ENCODE results near the gene PRMT1.

The PRMT1 gene

GRCh38 chr19:49687150-49687549 lies 10.1 kb downstream of the PRMT1 start:
- H3K36me3 ChIP-seq (ENCODE audit: insufficient read depth, low read depth, low read length), result peaks cover 60% of the 10 kb centered on the region
- H3K9ac ChIP-seq (ENCODE audit: low read depth, low read length), result no peak overlapping the region
- H3K9me3 ChIP-seq (ENCODE audit: insufficient read depth, low read depth, low read length), result no peaks in the 10 kb centered on the region
- H3K4me3 ChIP-seq (ENCODE audit: low read length), result no peak overlapping the region
- H3K27ac ChIP-seq (ENCODE audit: low read length), result no peak overlapping the region
- peaks cover 2% of the 10 kb centered on the region; the same call in 1 of the 2 replicates for H3K4me1 ChIP-seq (ENCODE audit: insufficient read depth, low read length)
- no peaks in the 10 kb centered on the region for H3K27me3 ChIP-seq (ENCODE audit: insufficient read depth, low read length)

- H3K36me3 ChIP-seq (ENCODE audit: insufficient read depth, low read depth, low read length), result peaks cover 54% of the 10 kb centered on the region
Observed at GRCh38 chr19:49687566-49688316, 10.7 kb downstream of the PRMT1 start.

GRCh38 chr19:49688531-49689132 lies 11.6 kb downstream of the PRMT1 start:
- Histone ChIP-seq H3K9me3 (ENCODE audit: insufficient read depth, low read depth, low read length) (no peaks in the 10 kb centered on the region), H3K27me3 (ENCODE audit: insufficient read depth, low read length) (no peaks in the 10 kb centered on the region), H3K4me3 (ENCODE audit: low read length) (no peak overlapping the region), H3K36me3 (ENCODE audit: insufficient read depth, low read depth, low read length) (peaks cover 52% of the 10 kb centered on the region), H3K9ac (ENCODE audit: low read depth, low read length) (no peak overlapping the region), H3K4me1 (ENCODE audit: insufficient read depth, low read length) (peaks cover 4% of the 10 kb centered on the region; the same call in 1 of the 2 replicates), H3K27ac (ENCODE audit: low read length) (no peak overlapping the region)

More at GRCh38 chr19:49687566-49688316, 10.7 kb downstream of the PRMT1 start:
- Histone ChIP-seq H3K4me1 (ENCODE audit: insufficient read depth, low read length) (peaks cover 4% of the 10 kb centered on the region; the same call in 1 of the 2 replicates), H3K27me3 (ENCODE audit: insufficient read depth, low read length) (no peaks in the 10 kb centered on the region), H3K9me3 (ENCODE audit: insufficient read depth, low read depth, low read length) (no peaks in the 10 kb centered on the region), H3K27ac (ENCODE audit: low read length) (no peak overlapping the region), H3K9ac (ENCODE audit: low read depth, low read length) (no peak overlapping the region), H3K4me3 (ENCODE audit: low read length) (no peak overlapping the region)

GRCh38 chr19:49689133-49690078 lies 12.3 kb downstream of the PRMT1 start, which contains the start of gene ADM5:
ADM5 (plus strand) TSS chr19:49689594; CDS start chr19:49689838, 244 bp downstream.
- Histone ChIP-seq H3K4me1 (ENCODE audit: insufficient read depth, low read length) (peaks cover 4% of the 10 kb centered on the region; the same call in 1 of the 2 replicates), H3K27ac (ENCODE audit: low read length) (peak within 1 kb of the TSS; percentile 88), H3K9ac (ENCODE audit: low read depth, low read length) (peak within 1 kb of the TSS; percentile 90), H3K36me3 (ENCODE audit: insufficient read depth, low read depth, low read length) (peaks cover 44% of the 10 kb centered on the region), H3K4me3 (ENCODE audit: low read length) (peak within 1 kb of the TSS; percentile 85), H3K9me3 (ENCODE audit: insufficient read depth, low read depth, low read length) (no peaks in the 10 kb centered on the region), H3K27me3 (ENCODE audit: insufficient read depth, low read length) (no peaks in the 10 kb centered on the region)

- Histone ChIP-seq H3K9ac (ENCODE audit: low read depth, low read length) (peak overlapping the region; percentile 90), H3K27ac (ENCODE audit: low read length) (peak overlapping the region; percentile 88), H3K27me3 (ENCODE audit: insufficient read depth, low read length) (no peaks in the 10 kb centered on the region), H3K4me3 (ENCODE audit: low read length) (peak overlapping the region; percentile 85), H3K4me1 (ENCODE audit: insufficient read depth, low read length) (peaks cover 4% of the 10 kb centered on the region; the same call in 1 of the 2 replicates), H3K36me3 (ENCODE audit: insufficient read depth, low read depth, low read length) (peaks cover 37% of the 10 kb centered on the region), H3K9me3 (ENCODE audit: insufficient read depth, low read depth, low read length) (no peaks in the 10 kb centered on the region)
Observed at GRCh38 chr19:49690079-49690655, 13.1 kb downstream of the PRMT1 start.

GRCh38 chr19:49690656-49691242 lies 13.7 kb downstream of the PRMT1 start, which contains the start of gene CPT1C:
CPT1C (plus strand) TSS chr19:49691116; CDS start chr19:49692253, 1,137 bp downstream.
- H3K4me1 ChIP-seq (ENCODE audit: insufficient read depth, low read length), result peaks cover 4% of the 10 kb centered on the region; the same call in 1 of the 2 replicates
- peak within 1 kb of the TSS; percentile 85 for H3K4me3 ChIP-seq (ENCODE audit: low read length)
- peak within 1 kb of the TSS; percentile 90 for H3K9ac ChIP-seq (ENCODE audit: low read depth, low read length)
- no peaks in the 10 kb centered on the region for H3K27me3 ChIP-seq (ENCODE audit: insufficient read depth, low read length)
- H3K27ac ChIP-seq (ENCODE audit: low read length), result peak within 1 kb of the TSS; percentile 88
- no peaks in the 10 kb centered on the region for H3K9me3 ChIP-seq (ENCODE audit: insufficient read depth, low read depth, low read length)
- H3K36me3 ChIP-seq (ENCODE audit: insufficient read depth, low read depth, low read length), result peaks cover 31% of the 10 kb centered on the region

GRCh38 chr19:49691243-49692146 lies 14.4 kb downstream of the PRMT1 start:
- H3K4me3 ChIP-seq (ENCODE audit: low read length), result peak overlapping the region; percentile 85
- peaks cover 4% of the 10 kb centered on the region; the same call in 1 of the 2 replicates for H3K4me1 ChIP-seq (ENCODE audit: insufficient read depth, low read length)
- H3K27me3 ChIP-seq (ENCODE audit: insufficient read depth, low read length), result no peaks in the 10 kb centered on the region
- H3K36me3 ChIP-seq (ENCODE audit: insufficient read depth, low read depth, low read length), result peaks cover 23% of the 10 kb centered on the region; the same call in 1 of the 2 replicates
- H3K9me3 ChIP-seq (ENCODE audit: insufficient read depth, low read depth, low read length), result no peaks in the 10 kb centered on the region
- H3K27ac ChIP-seq (ENCODE audit: low read length), result peak overlapping the region; percentile 27
- peak overlapping the region; percentile 90; the same call in 1 of the 2 replicates for H3K9ac ChIP-seq (ENCODE audit: low read depth, low read length)

GRCh38 chr19:49692147-49692506 lies 15.1 kb downstream of the PRMT1 start:
- Histone ChIP-seq H3K27me3 (ENCODE audit: insufficient read depth, low read length) (no peaks in the 10 kb centered on the region), H3K27ac (ENCODE audit: low read length) (no peak overlapping the region), H3K4me1 (ENCODE audit: insufficient read depth, low read length) (peaks cover 4% of the 10 kb centered on the region; the same call in 1 of the 2 replicates), H3K9me3 (ENCODE audit: insufficient read depth, low read depth, low read length) (no peaks in the 10 kb centered on the region), H3K4me3 (ENCODE audit: low read length) (peak overlapping the region; percentile 85; the same call in 1 of the 2 replicates), H3K36me3 (ENCODE audit: insufficient read depth, low read depth, low read length) (peaks cover 25% of the 10 kb centered on the region; the same call in 1 of the 2 replicates), H3K9ac (ENCODE audit: low read depth, low read length) (peak overlapping the region; percentile 90; the same call in 1 of the 2 replicates)

GRCh38 chr19:49696115-49696514 lies 19.0 kb downstream of the PRMT1 start:
- no peaks in the 10 kb centered on the region for H3K9me3 ChIP-seq (ENCODE audit: insufficient read depth, low read depth, low read length)
- no peak overlapping the region for H3K27ac ChIP-seq (ENCODE audit: low read length)
- no peak overlapping the region for H3K4me3 ChIP-seq (ENCODE audit: low read length)
- H3K36me3 ChIP-seq (ENCODE audit: insufficient read depth, low read depth, low read length), result peaks cover 16% of the 10 kb centered on the region; the same call in 1 of the 2 replicates
- no peak overlapping the region for H3K9ac ChIP-seq (ENCODE audit: low read depth, low read length)
- no peaks in the 10 kb centered on the region for H3K27me3 ChIP-seq (ENCODE audit: insufficient read depth, low read length)
- H3K4me1 ChIP-seq (ENCODE audit: insufficient read depth, low read length), result peaks cover 4% of the 10 kb centered on the region; the same call in 1 of the 2 replicates

GRCh38 chr19:49696865-49697264 lies 19.8 kb downstream of the PRMT1 start:
- Histone ChIP-seq H3K9me3 (ENCODE audit: insufficient read depth, low read depth, low read length) (no peaks in the 10 kb centered on the region), H3K27me3 (ENCODE audit: insufficient read depth, low read length) (no peaks in the 10 kb centered on the region), H3K36me3 (ENCODE audit: insufficient read depth, low read depth, low read length) (peaks cover 16% of the 10 kb centered on the region; the same call in 1 of the 2 replicates), H3K27ac (ENCODE audit: low read length) (no peak overlapping the region), H3K9ac (ENCODE audit: low read depth, low read length) (no peak overlapping the region), H3K4me3 (ENCODE audit: low read length) (no peak overlapping the region), H3K4me1 (ENCODE audit: insufficient read depth, low read length) (peaks cover 4% of the 10 kb centered on the region; the same call in 1 of the 2 replicates)

Data from iPS-20b (cell line).